GM23338 (cell line): ENCODE measurements around the gene ZNF208. TPM values are rescaled to one million over a fixed set of nuclear protein-coding genes. Genes with fewer than 3 reads are reported as not detected.

ENCODE experiments used
- ATAC-seq: fragments of 200-7000 bp; cut with Tn5 transposase; 3 replicates; pipeline ENCODE4 v1.9.1; 2020
- DNase-seq: peaks from one replicate; pipeline ENCODE4 v3.0.0-alpha.2; 2015; ENCODE audit warnings: low spot score
- H2AFZ ChIP-seq: fragments of 200-600 bp; sonication (generic); 2 replicates; pipeline ENCODE4 v1.8.0; 2016; ENCODE audit warnings: antibody characterized with exemption, mild to moderate bottlenecking, moderate library complexity
- H3F3A ChIP-seq: fragments of 200-600 bp; sonication (generic); replicated peaks from 2 replicates; pipeline ENCODE4 v1.8.0; 2017; ENCODE audit warnings: antibody characterized with exemption, mixed run types, low read depth
- H3K27ac ChIP-seq: fragments of 200-600 bp; sonication (generic); 2 replicates; pipeline ENCODE4 v1.6.1; 2016; ENCODE audit warnings: low read depth
- H3K27me3 ChIP-seq: fragments of 200-600 bp; sonication (generic); 2 replicates; pipeline ENCODE4 v1.8.0; 2016; ENCODE audit warnings: mild to moderate bottlenecking, mixed run types, moderate library complexity; ENCODE audit not compliant: insufficient read depth
- H3K36me3 ChIP-seq: fragments of 200-600 bp; sonication (generic); 2 replicates; pipeline ENCODE4 v1.8.0; 2016; ENCODE audit warnings: mild to moderate bottlenecking; ENCODE audit not compliant: insufficient read depth
- H3K4me1 ChIP-seq: fragments of 200-600 bp; sonication (generic); 2 replicates; pipeline ENCODE4 v1.8.0; 2016; ENCODE audit warnings: mild to moderate bottlenecking, moderate library complexity; ENCODE audit not compliant: insufficient read depth
- H3K4me2 ChIP-seq: fragments of 200-600 bp; sonication (generic); 2 replicates; pipeline ENCODE4 v1.7.1; 2017; ENCODE audit warnings: mixed run types
- H3K4me3 ChIP-seq: fragments of 200-600 bp; sonication (generic); 2 replicates; pipeline ENCODE4 v1.6.1; 2016; ENCODE audit warnings: mixed run types
- H3K79me2 ChIP-seq: fragments of 200-600 bp; sonication (generic); replicated peaks from 2 replicates; pipeline ENCODE4 v1.8.0; 2017; ENCODE audit warnings: mild to moderate bottlenecking; ENCODE audit not compliant: insufficient read depth
- H3K9me2 ChIP-seq: fragments of 200-600 bp; sonication (generic); 2 replicates; pipeline ENCODE4 v1.8.0; 2017; ENCODE audit not compliant: insufficient read depth
- H4K20me1 ChIP-seq: fragments of 200-600 bp; sonication (generic); replicated peaks from 2 replicates; pipeline ENCODE4 v1.8.0; 2017; ENCODE audit warnings: mild to moderate bottlenecking; ENCODE audit not compliant: insufficient read depth
- H3K27ac Mint-ChIP-seq: 2 replicates; pipeline ENCODE4 v1.8.0; 2020; ENCODE audit warnings: inconsistent platforms, mild to moderate bottlenecking, moderate library complexity, mixed read lengths
- H3K27me3 Mint-ChIP-seq: 3 replicates; pipeline ENCODE4 v1.8.0; 2022; ENCODE audit warnings: low read depth, mild to moderate bottlenecking, moderate library complexity, mixed read lengths, inconsistent platforms; ENCODE audit not compliant: insufficient read depth, poor library complexity
- H3K36me3 Mint-ChIP-seq: 3 replicates; pipeline ENCODE4 v1.8.0; 2021; ENCODE audit warnings: low read depth, mild to moderate bottlenecking, inconsistent platforms, moderate library complexity, mixed read lengths
- H3K4me1 Mint-ChIP-seq: 3 replicates; pipeline ENCODE4 v1.8.0; 2020; ENCODE audit warnings: mild to moderate bottlenecking, inconsistent platforms, mixed read lengths
- H3K4me3 Mint-ChIP-seq: 3 replicates; pipeline ENCODE4 v1.8.0; 2021; ENCODE audit warnings: moderate library complexity, mild to moderate bottlenecking, inconsistent platforms, mixed read lengths
- H3K9me3 Mint-ChIP-seq: 3 replicates; pipeline ENCODE4 v1.8.0; 2020; ENCODE audit warnings: moderate library complexity, mild to moderate bottlenecking, inconsistent platforms, mixed read lengths
- CREB1 ChIP-seq: fragments of 250-450 bp; sonication (Bioruptor Pico); IDR thresholded peaks from 2 replicates; pipeline ENCODE4 v1.5.0; 2020; ENCODE audit warnings: low read depth, mild to moderate bottlenecking, moderate library complexity
- EZH2 ChIP-seq: fragments of 200-600 bp; sonication (generic); IDR thresholded peaks from one replicate; pipeline ENCODE4 v1.8.0; 2017; ENCODE audit warnings: antibody characterized with exemption, mild to moderate bottlenecking, low read depth; ENCODE audit not compliant: unreplicated experiment
- EZH2phosphoT487 ChIP-seq: fragments of 200-600 bp; sonication (generic); IDR thresholded peaks from one replicate; pipeline ENCODE4 v1.8.1; 2018; ENCODE audit warnings: antibody characterized with exemption; ENCODE audit not compliant: unreplicated experiment
- JUNB ChIP-seq: IDR thresholded peaks from one replicate; pipeline ENCODE4 v1.6.1; 2016; ENCODE audit warnings: antibody characterized with exemption; ENCODE audit not compliant: unreplicated experiment
- NANOG ChIP-seq: IDR thresholded peaks from 2 replicates; pipeline ENCODE4 v1.6.1; 2016; ENCODE audit warnings: antibody characterized with exemption, borderline replicate concordance
- POLR2AphosphoS5 ChIP-seq: IDR thresholded peaks from 2 replicates; pipeline ENCODE4 v1.6.1; 2016; ENCODE audit warnings: antibody characterized with exemption, low read depth
- REST ChIP-seq: IDR thresholded peaks from one replicate; pipeline ENCODE4 v1.6.1; 2018; ENCODE audit warnings: antibody characterized with exemption; ENCODE audit not compliant: unreplicated experiment
- STAT1 ChIP-seq: IDR thresholded peaks from one replicate; pipeline ENCODE4 v1.6.1; 2016; ENCODE audit warnings: antibody characterized with exemption; ENCODE audit not compliant: unreplicated experiment
- ZNF114 ChIP-seq: fragments of 250-450 bp; sonication (Bioruptor Pico); IDR thresholded peaks from 2 replicates; pipeline ENCODE4 v1.5.0; 2020; ENCODE audit warnings: mild to moderate bottlenecking, moderate library complexity
- ZNF331 ChIP-seq: fragments of 250-450 bp; sonication (Bioruptor Pico); IDR thresholded peaks from 2 replicates; pipeline ENCODE4 v1.5.0; 2020; ENCODE audit warnings: low read depth, mild to moderate bottlenecking, moderate library complexity
- ZNF462 ChIP-seq: fragments of 250-450 bp; sonication (Bioruptor Pico); IDR thresholded peaks from 2 replicates; pipeline ENCODE4 v1.5.0; 2020; ENCODE audit warnings: mild to moderate bottlenecking, moderate library complexity
- polyA plus RNA-seq: library from polyadenylated mRNA; unstranded; fragments of >200 nt; fragmentation: Nextera tagmentation; extraction: Ambion mirVana; gene quantifications from 2 replicates; pipeline ENCODE4 v1.2.1, GENCODE V29; 2016
- total RNA-seq: library from RNA; depleted of rRNA; stranded (reverse); fragments of >200 nt; shearing (Covaris generic); gene quantifications from 2 replicates; pipeline ENCODE4 v1.2.3, GENCODE V29; 2014
- TF ChIP-seq, protein P1 (sequence below), 2 experiments: fragments of 200-600 bp in 1 of 2; sonication (generic) in 1 of 2; conservative IDR thresholded peaks; 2 replicates each; pipeline versions ENCODE4 v1.5.1 to v1.6.1; 2016 to 2017; ENCODE audit warnings: antibody characterized with exemption in 2 of 2, low read depth in 2 of 2, mild to moderate bottlenecking in 2 of 2, moderate library complexity in 1 of 2
- TF ChIP-seq, protein P2 (sequence below): IDR thresholded peaks from 2 replicates; pipeline ENCODE4 v1.6.1; 2016; ENCODE audit warnings: antibody characterized with exemption

The ZNF208 gene
- total and polyA plus RNA-seq, 2 experiments from 2014 or later, result 1.1 TPM; not detected in 1

- TF ChIP-seq REST, result no peak
- TF ChIP-seq ZNF331 (CRISPR knock-in tag), result no peak
- TF ChIP-seq ZNF462 (CRISPR knock-in tag), result no peak
- no peak for TF ChIP-seq NANOG
- TF ChIP-seq CREB1 (CRISPR knock-in tag), result no peak
- no peak for TF ChIP-seq POLR2AphosphoS5
- TF ChIP-seq ZNF114, result no peak
- TF ChIP-seq EZH2, result no peak
- TF ChIP-seq STAT1, result no peak
- TF ChIP-seq, protein P1, sequence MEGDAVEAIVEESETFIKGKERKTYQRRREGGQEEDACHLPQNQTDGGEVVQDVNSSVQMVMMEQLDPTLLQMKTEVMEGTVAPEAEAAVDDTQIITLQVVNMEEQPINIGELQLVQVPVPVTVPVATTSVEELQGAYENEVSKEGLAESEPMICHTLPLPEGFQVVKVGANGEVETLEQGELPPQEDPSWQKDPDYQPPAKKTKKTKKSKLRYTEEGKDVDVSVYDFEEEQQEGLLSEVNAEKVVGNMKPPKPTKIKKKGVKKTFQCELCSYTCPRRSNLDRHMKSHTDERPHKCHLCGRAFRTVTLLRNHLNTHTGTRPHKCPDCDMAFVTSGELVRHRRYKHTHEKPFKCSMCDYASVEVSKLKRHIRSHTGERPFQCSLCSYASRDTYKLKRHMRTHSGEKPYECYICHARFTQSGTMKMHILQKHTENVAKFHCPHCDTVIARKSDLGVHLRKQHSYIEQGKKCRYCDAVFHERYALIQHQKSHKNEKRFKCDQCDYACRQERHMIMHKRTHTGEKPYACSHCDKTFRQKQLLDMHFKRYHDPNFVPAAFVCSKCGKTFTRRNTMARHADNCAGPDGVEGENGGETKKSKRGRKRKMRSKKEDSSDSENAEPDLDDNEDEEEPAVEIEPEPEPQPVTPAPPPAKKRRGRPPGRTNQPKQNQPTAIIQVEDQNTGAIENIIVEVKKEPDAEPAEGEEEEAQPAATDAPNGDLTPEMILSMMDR (conservative IDR thresholded peaks at IDR 0.05; ENCODE audit: low read depth in 2 of 2), result no peak
- no peak for TF ChIP-seq EZH2phosphoT487
- TF ChIP-seq, protein P2, sequence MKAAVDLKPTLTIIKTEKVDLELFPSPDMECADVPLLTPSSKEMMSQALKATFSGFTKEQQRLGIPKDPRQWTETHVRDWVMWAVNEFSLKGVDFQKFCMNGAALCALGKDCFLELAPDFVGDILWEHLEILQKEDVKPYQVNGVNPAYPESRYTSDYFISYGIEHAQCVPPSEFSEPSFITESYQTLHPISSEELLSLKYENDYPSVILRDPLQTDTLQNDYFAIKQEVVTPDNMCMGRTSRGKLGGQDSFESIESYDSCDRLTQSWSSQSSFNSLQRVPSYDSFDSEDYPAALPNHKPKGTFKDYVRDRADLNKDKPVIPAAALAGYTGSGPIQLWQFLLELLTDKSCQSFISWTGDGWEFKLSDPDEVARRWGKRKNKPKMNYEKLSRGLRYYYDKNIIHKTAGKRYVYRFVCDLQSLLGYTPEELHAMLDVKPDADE, result no peak
- TF ChIP-seq JUNB, result no peak
- Mint-ChIP-seq H3K27me3 (peaks cover under 1% of the 10 kb centered on the region), H3K36me3 (peaks cover 25% of the 10 kb centered on the region), H3K27ac (no peak overlapping the region), H3K4me3 (no peak overlapping the region), H3K9me3 (peaks cover 99% of the 10 kb centered on the region), H3K4me1 (no peaks in the 10 kb centered on the region)
- no peak overlapping the region for H2AFZ ChIP-seq
- H3K27me3 ChIP-seq, result no peaks in the 10 kb centered on the region
- H3F3A ChIP-seq, result no peaks in the 10 kb centered on the region
- no peak overlapping the region for H3K27ac ChIP-seq
- no peak overlapping the region for H3K4me3 ChIP-seq
- H4K20me1 ChIP-seq, result no peaks in the 10 kb centered on the region
- ATAC-seq, result no peak
- H3K9me2 ChIP-seq, result no peaks in the 10 kb centered on the region
- no peak for DNase-seq
- H3K79me2 ChIP-seq, result no peaks in the 10 kb centered on the region
- no peak overlapping the region for H3K4me2 ChIP-seq
- no peaks in the 10 kb centered on the region for H3K4me1 ChIP-seq
- H3K36me3 ChIP-seq, result no peaks in the 10 kb centered on the region; the same call in 1 of the 2 replicates
Observed at GRCh38 chr19:21908066-21908465, 102.7 kb downstream of the ZNF208 start.
